NCI-H446 treated with DMSO at 0.1 percent for 48 hours (cell line): ENCODE results near the gene EPM2A.
"Not testable (repeated sequence)": the region's sequence is repeated elsewhere in the genome, so short reads cannot be mapped to it uniquely, and the experiment has no call there.

Source experiments
- DNase-seq: peaks from one replicate; lab custom pipeline; 2025; lab: John Stamatoyannopoulos, UW

Gene EPM2A

GRCh38 chr6:145729887-145730286 lies 5.4 kb downstream of the EPM2A start:
- no peak for DNase-seq

- no peak for DNase-seq
Measured at GRCh38 chr6:145728444-145729385, 6.6 kb downstream of the EPM2A start.

GRCh38 chr6:145727817-145728388 lies 7.4 kb downstream of the EPM2A start:
- DNase-seq: no peak

GRCh38 chr6:145725570-145725969 lies 9.8 kb downstream of the EPM2A start:
- DNase-seq: no peak

- DNase-seq: no peak
Measured at GRCh38 chr6:145723646-145724045, 11.7 kb downstream of the EPM2A start.

GRCh38 chr6:145722190-145722589 lies 13.1 kb downstream of the EPM2A start:
- no peak for DNase-seq

DNA sequence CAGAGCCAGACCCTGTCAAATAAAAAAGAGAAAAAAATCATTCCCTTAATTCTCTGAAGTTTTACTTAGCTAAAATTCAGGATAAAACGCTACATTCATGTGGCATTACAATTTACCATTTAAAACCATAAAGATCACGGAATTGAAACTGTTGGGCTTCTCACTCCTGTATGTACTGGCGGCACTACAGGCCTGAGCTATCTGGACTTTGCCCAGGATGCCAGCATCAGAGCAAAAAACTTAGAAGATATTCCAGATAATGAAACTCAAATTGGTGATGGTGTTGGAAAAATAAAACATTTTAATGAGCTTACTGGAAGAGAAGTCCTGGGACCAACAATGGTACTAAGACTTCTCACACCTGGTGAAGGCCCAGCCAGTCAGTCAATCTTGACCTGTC lies 14.2 kb downstream of the EPM2A start:
- no peak for DNase-seq

- DNase-seq: no peak
Measured at GRCh38 chr6:145715426-145715825, 19.9 kb downstream of the EPM2A start.

- no peak for DNase-seq
Measured at GRCh38 chr6:145714731-145715130, 20.6 kb downstream of the EPM2A start.

- DNase-seq: no peak
Measured at GRCh38 chr6:145713773-145714172, 21.5 kb downstream of the EPM2A start.

DNA sequence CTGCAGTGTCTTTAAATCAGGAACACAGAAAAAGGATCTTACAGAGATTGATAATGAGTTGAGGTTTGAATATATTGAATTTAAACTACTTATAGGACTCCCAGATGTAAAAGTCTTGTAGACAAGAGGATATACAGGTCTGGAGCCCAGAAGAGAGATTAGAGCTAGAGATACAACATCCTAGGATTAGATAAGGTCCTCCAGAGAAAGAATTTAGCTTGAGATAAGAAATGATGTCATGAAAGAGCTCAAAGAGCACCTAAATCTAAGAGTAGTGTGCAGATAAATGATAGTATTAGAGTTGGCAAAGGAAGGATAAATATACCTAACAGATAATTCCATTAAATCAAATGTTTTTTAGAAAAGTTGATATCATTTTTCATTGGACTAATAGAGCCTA lies 23.9 kb downstream of the EPM2A start:
- no peak for DNase-seq

GRCh38 chr6:145707397-145707796 lies 27.9 kb downstream of the EPM2A start:
- no peak for DNase-seq

GRCh38 chr6:145705561-145705960 lies 29.8 kb downstream of the EPM2A start:
- no peak for DNase-seq

GRCh38 chr6:145704143-145704781 lies 31.1 kb downstream of the EPM2A start:
- no peak for DNase-seq

GRCh38 chr6:145699462-145699861 lies 35.9 kb downstream of the EPM2A start:
- no peak for DNase-seq

GRCh38 chr6:145697401-145697800 lies 37.9 kb downstream of the EPM2A start:
- not testable (repeated sequence) for DNase-seq

- DNase-seq: no peak
Measured at GRCh38 chr6:145694083-145694737, 41.1 kb downstream of the EPM2A start.

DNA sequence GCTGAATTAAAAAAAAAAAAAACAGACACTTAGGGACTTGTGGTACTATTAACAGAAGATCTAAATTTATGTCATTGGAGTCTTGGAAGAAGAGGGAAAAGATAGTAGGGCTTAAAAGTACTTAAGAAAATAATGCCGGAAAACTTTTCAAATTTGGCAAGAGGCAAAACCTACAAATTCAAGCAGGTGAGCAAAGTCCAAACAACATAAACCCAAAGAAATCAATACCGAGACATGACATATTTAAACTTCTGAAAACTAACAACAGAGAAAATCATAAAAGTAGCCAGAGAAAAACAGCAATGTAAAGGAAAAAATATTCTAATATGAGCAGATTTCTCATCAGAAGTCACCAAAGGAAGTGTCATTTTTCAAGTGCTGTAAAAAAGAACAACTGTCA lies 44.4 kb downstream of the EPM2A start:
- DNase-seq: no peak

DNA sequence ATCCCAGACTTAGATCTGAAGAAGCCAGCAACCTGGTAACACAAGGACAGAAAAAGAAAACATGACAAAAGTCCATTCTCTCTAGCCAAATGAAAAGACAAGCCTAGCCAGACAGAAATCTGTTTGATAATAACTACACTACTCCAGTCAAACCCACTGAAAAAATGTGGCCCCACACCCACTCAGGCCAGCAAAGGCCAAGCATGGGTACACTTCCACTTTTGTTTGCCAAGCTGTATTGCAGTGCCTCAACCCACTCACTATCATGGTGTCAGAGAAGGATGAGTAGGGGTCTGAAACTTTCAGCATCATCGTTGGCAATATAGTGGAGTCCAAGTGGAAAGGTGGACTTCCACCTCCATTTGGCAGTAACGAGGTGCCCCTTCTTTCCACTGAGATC lies 45.8 kb downstream of the EPM2A start:
- no peak for DNase-seq

- no peak for DNase-seq
Measured at GRCh38 chr6:145688493-145688905, 46.8 kb downstream of the EPM2A start.

GRCh38 chr6:145685932-145686331 lies 49.4 kb downstream of the EPM2A start:
- no peak for DNase-seq

- no peak for DNase-seq
Measured at GRCh38 chr6:145681965-145682364, 53.4 kb downstream of the EPM2A start.
